SK-N-SH (cell line): ENCODE data around the gene RBM7. TPM values are rescaled to one million over a fixed set of nuclear protein-coding genes. Genes with fewer than 3 reads are reported as not detected.

Source experiments
- CTCF ChIA-PET: fragments of 300-600, 350-600 bp; formaldehyde crosslinking; extraction: SDS; loops from one replicate; lab custom pipeline; 2021; lab: Yijun Ruan, JAX
- POLR2A ChIA-PET: fragments of 350-600 bp; sonication (Branson Sonifier 250); formaldehyde crosslinking; extraction: SDS; loops from one replicate; lab custom pipeline; 2020; ENCODE audit warnings: antibody characterized with exemption, inconsistent platforms; lab: Yijun Ruan, JAX
- DNase-seq: peaks from one replicate; pipeline ENCODE4 v3.0.0; 2012
- H2AFZ ChIP-seq: fragments of 200-600 bp; sonication (generic); 2 replicates; pipeline ENCODE4 v1.8.1; 2016; ENCODE audit warnings: antibody characterized with exemption, mild to moderate bottlenecking, low read depth
- H3F3A ChIP-seq: fragments of 200-600 bp; sonication (generic); replicated peaks from 2 replicates; pipeline ENCODE3; 2016; ENCODE audit warnings: antibody characterized with exemption, mild to moderate bottlenecking; ENCODE audit not compliant: insufficient read depth
- H3K27ac ChIP-seq, 2 experiments: fragments of 200-500 bp in 1 of 2; fragments of 200-600 bp in 1 of 2; sonication (Bioruptor generic) in 1 of 2; sonication (generic), shearing (Covaris generic) in 1 of 2; 2 replicates each; pipeline versions ENCODE4 v1.5.1 to v1.6.1; 2014 to 2016; ENCODE audit warnings: low read depth in 2 of 2, inconsistent platforms in 1 of 2, low read length in 1 of 2, mild to moderate bottlenecking in 1 of 2, mixed read lengths in 1 of 2
- H3K27me3 ChIP-seq: fragments of 200-600 bp; sonication (generic), shearing (Covaris generic); 2 replicates; pipeline ENCODE4 v1.6.1; 2016; ENCODE audit warnings: mixed run types; ENCODE audit not compliant: insufficient read depth
- H3K36me3 ChIP-seq, 2 experiments: fragments of 200-500 bp in 1 of 2; fragments of 200-600 bp in 1 of 2; sonication (Bioruptor generic) in 1 of 2; sonication (generic) in 1 of 2; replicated peaks in 1 of 2; 2 replicates each; pipeline versions ENCODE3 to v1.5.1; 2014 to 2016; ENCODE audit warnings: low read length in 1 of 2, mild to moderate bottlenecking in 1 of 2; ENCODE audit not compliant: insufficient read depth in 2 of 2, control insufficient read depth in 1 of 2
- H3K4me1 ChIP-seq, 2 experiments: fragments of 200-500 bp in 1 of 2; fragments of 200-600 bp in 1 of 2; sonication (Bioruptor generic) in 1 of 2; sonication (generic), shearing (Covaris generic) in 1 of 2; 2 replicates each; pipeline versions ENCODE4 v1.5.1 to v1.6.1; 2014 to 2016; ENCODE audit warnings: low read depth in 1 of 2, low read length in 1 of 2, mixed run types in 1 of 2; ENCODE audit not compliant: insufficient read depth in 2 of 2, control insufficient read depth in 1 of 2
- H3K4me2 ChIP-seq: fragments of 200-600 bp; sonication (generic), shearing (Covaris generic); 2 replicates; pipeline ENCODE4 v1.6.1; 2017; ENCODE audit warnings: mixed run types
- H3K4me3 ChIP-seq, 2 experiments: fragments of 200-500 bp in 1 of 2; fragments of 200-600 bp in 1 of 2; sonication (Bioruptor generic) in 1 of 2; sonication (generic), shearing (Covaris generic) in 1 of 2; 2 replicates each; pipeline versions ENCODE4 v1.5.1 to v1.8.1; 2014 to 2016; ENCODE audit warnings: low read depth in 2 of 2, inconsistent platforms in 1 of 2, low read length in 1 of 2, mild to moderate bottlenecking in 1 of 2, mixed read lengths in 1 of 2, moderate library complexity in 1 of 2
- H3K79me2 ChIP-seq: fragments of 200-600 bp; sonication (generic); 2 replicates; pipeline ENCODE4 v1.8.1; 2017; ENCODE audit warnings: mild to moderate bottlenecking; ENCODE audit not compliant: insufficient read depth
- H3K9ac ChIP-seq: fragments of 200-600 bp; sonication (generic); 2 replicates; pipeline ENCODE4 v1.6.1; 2017; ENCODE audit warnings: mixed run types
- H3K9me2 ChIP-seq: fragments of 200-600 bp; sonication (generic); 2 replicates; pipeline ENCODE4 v1.6.1; 2017; ENCODE audit warnings: mixed run types
- H3K9me3 ChIP-seq: fragments of 200-600 bp; sonication (generic); 2 replicates; pipeline ENCODE4 v1.6.1; 2017; ENCODE audit warnings: mixed run types, mild to moderate bottlenecking, moderate library complexity
- H4K20me1 ChIP-seq: fragments of 200-600 bp; sonication (generic); 2 replicates; pipeline ENCODE4 v1.6.1; 2017; ENCODE audit warnings: mild to moderate bottlenecking, mixed run types; ENCODE audit not compliant: insufficient read depth
- CTCF ChIP-seq: fragments of 200-600 bp; sonication (generic); IDR thresholded peaks from 2 replicates; pipeline ENCODE4 v1.6.1; 2017; ENCODE audit warnings: antibody characterized with exemption, mild to moderate bottlenecking, moderate library complexity
- ELF1 ChIP-seq: IDR thresholded peaks from 2 replicates; pipeline ENCODE4 v1.4.0; 2012
- EZH2phosphoT487 ChIP-seq: fragments of 200-600 bp; sonication (generic); IDR thresholded peaks from 2 replicates; pipeline ENCODE4 v1.6.1; 2017; ENCODE audit warnings: low read depth, mixed run types, mild to moderate bottlenecking, antibody characterized with exemption, moderate library complexity, borderline replicate concordance
- FOSL2 ChIP-seq: IDR thresholded peaks from 2 replicates; pipeline ENCODE4 v1.4.0; 2012; ENCODE audit warnings: low read depth, mild to moderate bottlenecking, moderate library complexity, borderline replicate concordance
- FOXM1 ChIP-seq: IDR thresholded peaks from 2 replicates; pipeline ENCODE4 v1.4.0; 2012; ENCODE audit warnings: low read depth, mild to moderate bottlenecking
- GABPA ChIP-seq: IDR thresholded peaks from 2 replicates; pipeline ENCODE4 v1.4.0; 2012; ENCODE audit warnings: low read depth, mild to moderate bottlenecking
- NFIC ChIP-seq: IDR thresholded peaks from 2 replicates; pipeline ENCODE4 v1.4.0; 2012; ENCODE audit warnings: borderline replicate concordance
- PBX3 ChIP-seq: IDR thresholded peaks from 2 replicates; pipeline ENCODE4; 2012
- REST ChIP-seq: IDR thresholded peaks from 2 replicates; pipeline ENCODE4 v1.6.1; 2012; ENCODE audit warnings: mild to moderate bottlenecking, low read depth, low read length, moderate library complexity
- RFX5 ChIP-seq: IDR thresholded peaks from 2 replicates; pipeline ENCODE4 v1.6.1; 2012; ENCODE audit warnings: mild to moderate bottlenecking, improper control_type of control experiment, low read length
- SMC3 ChIP-seq: IDR thresholded peaks from 2 replicates; pipeline ENCODE4 v1.6.1; 2012; ENCODE audit warnings: low read depth, low read length, improper control_type of control experiment
- WGBS: methylation state at CpG from one replicate; pipeline ENCODE4 v1.1.6; 2017; ENCODE audit warnings: low lambda C conversion rate; 5-methylcytosine and 5-hydroxymethylcytosine counted together
- polyA plus RNA-seq, 3 experiments: library from polyadenylated mRNA; depleted of rRNA; stranded (reverse); fragments of >200 nt; gene quantifications; 2 replicates each; pipeline ENCODE4 v1.2.3, GENCODE V29; 2012

The RBM7 gene
- polyA plus RNA-seq, 1 of the 3 experiments (the other 2 are of a cell fraction), result 19.5 TPM

GRCh38 chr11:114447892-114448291, 47.4 kb downstream of the RBM7 start:
- H3F3A ChIP-seq, result no peaks in the 10 kb centered on the region
- peaks cover 7% of the 10 kb centered on the region; the same call in 1 of the 2 replicates for H4K20me1 ChIP-seq
- H3K9me3 ChIP-seq, result no peaks in the 10 kb centered on the region
- ChIA-PET CTCF (interaction anchor here (1.2 kb wide), 1 partner anchor 107 kb away, joined by 4 read pairs; no protein-coding TSS in a partner anchor), POLR2A (no interaction called here)
- no peaks in the 10 kb centered on the region for H3K9me2 ChIP-seq
- WGBS, result 95% methylated on average over 3 of the region's 3 CpGs
- H3K4me3 ChIP-seq, result no peak overlapping the region
- H3K27ac ChIP-seq, result no peak overlapping the region
- H3K4me1 ChIP-seq, result 0 out of 4 replicates have a peak, but pooled peaks cover 0 to 5% of the 10 kb centered on the region in 2 experiments
- H2AFZ ChIP-seq, result no peak overlapping the region
- peaks cover 62% of the 10 kb centered on the region for H3K79me2 ChIP-seq
- no peak overlapping the region for H3K4me2 ChIP-seq
- no peak for DNase-seq
- no peak overlapping the region for H3K9ac ChIP-seq
- TF ChIP-seq FOSL2 (no peak), GABPA (no peak), SMC3 (no peak), RFX5 (no peak), NFIC (no peak), EZH2phosphoT487 (no peak), PBX3 (no peak), REST (no peak), CTCF (no peak), FOXM1 (no peak), ELF1 (no peak)
- H3K27me3 ChIP-seq, result no peaks in the 10 kb centered on the region
- peaks cover 64 to 71% of the 10 kb centered on the region in 2 experiments for H3K36me3 ChIP-seq
